ENCODE measurements around the gene FAM184A. TPM values are rescaled to one million over a fixed set of nuclear protein-coding genes. Genes with fewer than 3 reads are reported as not detected.
"Not testable (repeated sequence)": the region's sequence is repeated elsewhere in the genome, so short reads cannot be mapped to it uniquely, and the experiment has no call there.

FAM184A gene
- total RNA-seq, 1 donor from 2014 or later, result 15.9 TPM

GRCh38 chr6:119124079-119124824 is 45.8 kb upstream of the FAM184A start:
- H3K27ac ChIP-seq, result no peak overlapping the region
- no peak for DNase-seq
- intact Hi-C loops (cut with DNase I), result no loop called here

GRCh38 chr6:119122336-119122735 is 43.9 kb upstream of the FAM184A start:
- no peak for TF ChIP-seq CTCF (IDR thresholded peaks at IDR 0.05)
- intact Hi-C loops (cut with DNase I), result no loop called here
- H3K4me3 ChIP-seq, result no peak overlapping the region
- no peaks in the 10 kb centered on the region for H3K27me3 ChIP-seq (ENCODE audit: low read depth)
- H3K9me3 ChIP-seq, result no peaks in the 10 kb centered on the region
- no peaks in the 10 kb centered on the region for H3K4me1 ChIP-seq
- H3K36me3 ChIP-seq, result no peaks in the 10 kb centered on the region
- ATAC-seq (no peak), DNase-seq (no peak)
- no peak overlapping the region for H3K27ac ChIP-seq

More at GRCh38 chr6:119124079-119124824, 45.8 kb upstream of the FAM184A start:
- Histone ChIP-seq H3K9me3 (no peaks in the 10 kb centered on the region), H3K4me1 (peaks cover 3% of the 10 kb centered on the region), H3K4me3 (no peak overlapping the region), H3K36me3 (no peaks in the 10 kb centered on the region), H3K27me3 (ENCODE audit: low read depth) (no peaks in the 10 kb centered on the region)
- no peak for TF ChIP-seq CTCF (IDR thresholded peaks at IDR 0.05)
- no peak for ATAC-seq

- Histone ChIP-seq H3K27ac (no peak overlapping the region), H3K4me1 (no peaks in the 10 kb centered on the region), H3K27me3 (ENCODE audit: low read depth) (no peaks in the 10 kb centered on the region), H3K4me3 (no peak overlapping the region), H3K36me3 (no peaks in the 10 kb centered on the region), H3K9me3 (no peaks in the 10 kb centered on the region)
- ATAC-seq, result no peak
- intact Hi-C loops (cut with DNase I), result no loop called here
- no peak for DNase-seq
- no peak for TF ChIP-seq CTCF (IDR thresholded peaks at IDR 0.05)
Measured at GRCh38 chr6:119121367-119121766, 42.9 kb upstream of the FAM184A start.

GRCh38 chr6:119119989-119120388 is 41.5 kb upstream of the FAM184A start:
- no peak overlapping the region for H3K27ac ChIP-seq
- no peaks in the 10 kb centered on the region for H3K27me3 ChIP-seq (ENCODE audit: low read depth)
- no peaks in the 10 kb centered on the region for H3K9me3 ChIP-seq
- no peaks in the 10 kb centered on the region for H3K4me1 ChIP-seq
- peak; percentile 35 to 39 for ATAC-seq
- no peak overlapping the region for H3K4me3 ChIP-seq
- no peak for DNase-seq
- TF ChIP-seq CTCF (IDR thresholded peaks at IDR 0.05), result no peak
- H3K36me3 ChIP-seq, result no peaks in the 10 kb centered on the region
- intact Hi-C loops (cut with DNase I), result loop anchor here (10.0 kb wide), 1 partner anchor 155 kb away; no protein-coding TSS in a partner anchor

GRCh38 chr6:119119062-119119461 is 40.6 kb upstream of the FAM184A start:
- not testable (repeated sequence) for DNase-seq; ATAC-seq; H3K4me3 ChIP-seq; H3K36me3 ChIP-seq; H3K27me3 ChIP-seq (ENCODE audit: low read depth); H3K27ac ChIP-seq; H3K9me3 ChIP-seq; H3K4me1 ChIP-seq
- intact Hi-C loops (cut with DNase I), result loop anchor here (10.0 kb wide), 1 partner anchor 154 kb away; no protein-coding TSS in a partner anchor

GRCh38 chr6:119116712-119117281 is 38.3 kb upstream of the FAM184A start:
- Histone ChIP-seq H3K9me3 (no peaks in the 10 kb centered on the region), H3K4me1 (no peaks in the 10 kb centered on the region), H3K27me3 (ENCODE audit: low read depth) (no peaks in the 10 kb centered on the region), H3K27ac (no peak overlapping the region), H3K4me3 (no peak overlapping the region), H3K36me3 (no peaks in the 10 kb centered on the region)
- ATAC-seq (no peak), DNase-seq (no peak)
- intact Hi-C loops (cut with DNase I), result loop anchor here (10.0 kb wide), 1 partner anchor 152 kb away; no protein-coding TSS in a partner anchor
- no peak for TF ChIP-seq CTCF (IDR thresholded peaks at IDR 0.05)

Measured in lower lobe of right lung (tissue), 2 donors.